Stimulated activated naive CD4-positive, alpha-beta T cell (primary cell): ENCODE measurements around the gene WDR64.
"Not testable (repeated sequence)": the region's sequence is repeated elsewhere in the genome, so short reads cannot be mapped to it uniquely, and the experiment has no call there.

Experiments
- DNase-seq, 6 experiments: peaks; one replicate each; lab custom pipeline; 2025; lab: John Stamatoyannopoulos, UW

WDR64 gene

GRCh38 chr1:241800640-241801039 lies 148.6 kb downstream of the WDR64 start:
- no peak for DNase-seq

DNA sequence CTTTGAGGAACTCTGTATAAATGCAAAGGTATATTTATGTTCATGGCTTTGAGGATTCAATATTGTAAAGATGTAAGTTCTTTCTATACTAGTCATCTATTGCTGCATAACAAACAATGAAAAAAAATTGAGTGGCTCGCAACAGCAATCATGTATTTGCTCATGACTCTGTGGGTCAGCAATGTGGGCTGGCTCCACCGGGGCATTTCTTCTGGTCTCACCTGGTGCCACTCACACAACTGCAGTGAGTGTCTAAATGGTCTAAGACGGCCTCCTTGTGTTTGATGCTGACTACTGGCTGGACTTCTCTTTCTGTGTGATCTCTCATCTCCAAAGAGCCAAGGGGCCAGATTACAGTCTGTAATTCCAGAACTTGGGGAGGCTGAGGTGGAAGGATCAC lies 150.8 kb downstream of the WDR64 start:
- DNase-seq, result no peak

- not testable (repeated sequence) for DNase-seq
Observed at GRCh38 chr1:241804706-241805105, 152.6 kb downstream of the WDR64 start.

GRCh38 chr1:241808265-241808664 lies 156.2 kb downstream of the WDR64 start:
- no peak for DNase-seq

DNA sequence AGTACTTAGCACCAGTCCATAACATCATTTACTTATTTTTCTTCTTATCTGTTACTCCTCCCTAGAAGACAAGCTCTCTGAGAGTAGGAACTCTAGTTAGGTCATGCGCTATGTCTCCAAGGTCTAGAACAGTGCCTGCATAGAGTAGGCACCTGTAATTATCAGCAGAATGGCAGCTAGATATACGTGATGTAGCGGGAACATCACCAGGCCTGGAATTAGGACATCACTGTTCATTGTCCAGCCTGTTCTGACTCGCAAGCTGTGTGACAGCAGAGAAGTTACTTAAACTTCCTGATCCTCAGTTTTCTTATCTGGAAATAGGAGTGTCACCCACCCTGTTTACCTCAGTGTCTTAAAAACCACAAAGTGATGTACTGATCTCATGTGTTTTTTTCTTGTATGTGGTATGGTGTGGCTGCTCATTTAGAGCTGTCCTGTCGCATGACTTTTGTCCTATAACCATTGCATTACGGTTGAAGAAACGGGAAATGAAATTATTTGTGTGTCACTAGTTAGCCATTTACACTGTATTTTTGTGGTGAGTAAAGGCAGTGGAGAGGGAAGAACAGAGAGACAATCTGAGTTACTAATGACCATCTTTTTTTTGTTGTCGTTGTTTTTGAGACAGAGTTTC lies 158.8 kb downstream of the WDR64 start:
- no peak for DNase-seq

DNA sequence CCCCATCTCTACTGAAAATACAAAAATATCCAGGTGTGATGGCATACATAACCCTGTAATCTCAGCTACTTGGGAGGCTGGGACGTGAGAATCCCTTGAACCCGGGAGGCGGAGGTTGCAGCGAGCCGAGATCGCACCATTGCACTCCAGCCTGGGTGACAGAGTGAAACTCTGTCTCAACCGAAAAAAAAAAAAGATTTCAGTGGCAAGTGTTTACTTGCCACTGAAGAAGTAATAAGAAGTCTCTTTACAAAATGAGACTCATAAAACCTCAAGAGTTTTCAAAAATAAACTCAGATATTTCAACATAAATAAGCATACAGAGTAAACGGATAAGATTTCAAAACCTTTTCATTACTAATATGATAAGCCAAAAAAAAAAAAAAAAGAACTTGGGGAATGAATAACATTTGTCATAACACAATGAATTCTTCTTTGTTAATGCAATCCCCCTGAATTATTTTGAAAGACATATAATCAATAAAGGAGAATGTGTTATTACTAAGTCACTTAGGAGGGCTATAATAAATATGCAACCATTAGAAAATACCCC lies 161.8 kb downstream of the WDR64 start:
- DNase-seq, result no peak

GRCh38 chr1:241816008-241816407 lies 163.9 kb downstream of the WDR64 start:
- no peak for DNase-seq

DNA sequence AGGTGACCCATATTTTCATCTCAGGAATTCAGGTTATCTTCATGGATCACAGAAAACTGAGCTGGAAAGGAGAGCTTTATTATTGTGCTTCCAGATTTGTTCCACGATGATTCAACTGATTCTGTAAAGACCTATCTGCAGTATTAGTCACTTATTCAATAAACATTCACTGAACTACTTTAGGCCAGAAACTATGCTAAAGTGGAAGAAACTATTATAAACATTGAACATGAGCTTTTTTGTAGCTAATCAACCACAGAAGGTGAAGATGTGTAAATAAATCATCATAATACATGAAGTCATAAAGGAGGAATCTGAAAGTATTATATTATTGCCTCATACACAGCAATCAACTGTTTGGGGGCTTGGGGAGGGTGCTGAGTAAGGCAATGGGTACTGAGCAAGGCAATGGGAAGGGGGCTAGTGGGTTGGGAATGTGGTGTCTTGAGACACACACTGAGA lies 165.3 kb downstream of the WDR64 start:
- no peak for DNase-seq

DNA sequence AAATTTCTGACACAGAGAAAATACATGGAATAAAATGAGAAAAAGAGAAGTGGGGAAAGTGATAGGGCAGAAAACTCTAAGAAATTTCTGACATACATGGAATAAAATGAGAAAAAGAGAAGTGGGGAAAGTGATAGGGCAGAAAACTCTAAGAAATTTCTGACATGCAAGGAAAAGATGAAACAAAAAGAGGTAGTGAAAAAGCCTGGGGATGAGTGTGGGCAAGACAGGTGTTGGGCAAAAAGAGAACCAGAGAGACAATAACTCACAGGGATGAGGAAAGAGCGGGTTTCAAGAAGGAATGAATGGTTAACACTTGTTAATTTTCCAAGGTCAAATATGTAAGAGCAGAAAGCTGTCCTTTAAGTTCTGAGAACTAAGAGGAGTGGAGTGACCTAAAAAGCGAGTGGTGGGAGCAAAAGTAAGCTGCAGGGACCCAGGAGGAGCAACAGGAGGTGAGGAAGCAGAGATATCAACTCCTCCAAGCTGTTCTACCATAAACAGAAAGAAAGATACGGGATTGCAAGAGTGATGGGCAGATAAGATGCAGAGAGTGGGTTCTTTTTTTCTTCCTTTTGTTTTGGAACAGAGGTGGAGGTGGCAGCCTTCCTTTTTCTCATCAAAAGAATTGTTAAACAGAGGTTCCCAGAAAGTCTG lies 166.0 kb downstream of the WDR64 start:
- no peak for DNase-seq

GRCh38 chr1:241819340-241819866 lies 167.3 kb downstream of the WDR64 start:
- no peak for DNase-seq

DNA sequence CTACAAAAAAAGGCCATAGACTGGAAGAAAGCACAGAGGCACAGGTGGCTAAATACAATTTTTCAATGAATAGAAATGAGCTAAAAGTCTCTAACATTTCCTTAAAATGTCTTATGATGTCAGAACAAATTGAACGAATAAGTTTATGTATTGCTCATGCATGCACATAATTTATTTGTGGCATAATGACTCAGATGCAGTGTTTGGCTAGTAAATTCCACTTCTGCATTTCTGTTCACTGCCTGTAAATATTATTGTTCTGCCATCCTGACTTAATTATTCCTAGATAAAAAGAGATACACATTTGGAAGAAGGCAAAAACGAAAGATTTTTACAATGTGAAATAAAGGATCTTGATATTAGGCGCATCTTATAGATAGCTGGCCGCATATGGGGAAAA lies 169.3 kb downstream of the WDR64 start:
- DNase-seq, result no peak

DNA sequence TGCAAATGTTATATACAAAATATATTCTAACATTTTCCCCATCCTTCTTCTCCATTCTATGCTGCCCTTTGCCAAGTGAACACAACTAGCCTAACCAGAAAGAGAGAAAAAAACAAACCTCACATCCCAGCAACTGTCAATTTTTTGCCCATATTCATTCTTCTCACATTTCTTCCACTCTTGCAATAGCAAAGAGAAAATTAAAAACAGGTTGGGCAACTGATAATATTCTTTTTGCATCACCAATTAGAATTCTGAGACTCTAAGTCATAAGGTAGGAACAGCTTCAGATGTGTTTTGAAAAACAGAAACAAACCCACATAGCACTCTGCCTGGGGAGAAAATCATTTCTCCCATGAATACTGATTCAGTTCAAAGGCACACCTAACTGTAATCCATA lies 170.8 kb downstream of the WDR64 start:
- no peak for DNase-seq

DNA sequence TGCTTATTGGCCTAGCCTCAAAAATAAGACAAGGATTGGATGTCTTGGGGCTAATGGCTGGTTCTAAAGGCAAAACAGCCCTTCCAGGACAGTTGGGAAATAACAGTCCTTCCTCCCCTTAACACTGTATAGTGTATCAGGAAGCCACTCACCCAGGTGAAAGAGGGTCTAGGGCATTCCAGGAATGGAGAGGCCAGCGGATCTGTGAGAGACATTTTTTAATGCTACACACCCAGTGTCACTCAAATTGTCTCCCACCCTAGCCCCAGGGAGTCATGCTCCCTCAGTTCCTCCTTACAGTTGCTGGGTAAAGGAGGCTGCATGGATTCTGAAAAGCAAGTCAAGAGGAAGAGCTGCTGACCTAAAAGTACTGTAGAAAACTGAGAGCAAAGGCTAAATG lies 171.8 kb downstream of the WDR64 start:
- DNase-seq, result no peak

DNA sequence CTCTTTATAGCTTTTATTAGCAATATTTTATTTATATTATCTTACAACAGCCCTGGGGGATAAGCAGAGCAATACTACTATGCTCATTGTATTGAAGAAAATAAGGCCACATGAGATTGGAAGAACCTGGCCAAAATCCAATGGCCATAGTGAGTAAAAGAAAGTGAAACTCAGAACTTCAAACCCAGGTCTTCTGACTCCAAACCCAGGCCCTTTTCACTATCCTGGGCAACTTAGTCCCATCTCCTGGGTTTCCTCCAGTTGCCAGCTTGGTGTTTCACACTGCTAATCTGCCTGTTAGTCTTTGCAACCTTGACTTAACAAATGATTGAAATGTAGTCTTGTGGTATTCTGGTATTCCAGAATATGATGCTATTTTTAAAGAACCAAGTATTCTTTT lies 173.5 kb downstream of the WDR64 start:
- DNase-seq, result no peak

GRCh38 chr1:241826613-241827012 lies 174.5 kb downstream of the WDR64 start:
- DNase-seq, result not testable (repeated sequence)

DNA sequence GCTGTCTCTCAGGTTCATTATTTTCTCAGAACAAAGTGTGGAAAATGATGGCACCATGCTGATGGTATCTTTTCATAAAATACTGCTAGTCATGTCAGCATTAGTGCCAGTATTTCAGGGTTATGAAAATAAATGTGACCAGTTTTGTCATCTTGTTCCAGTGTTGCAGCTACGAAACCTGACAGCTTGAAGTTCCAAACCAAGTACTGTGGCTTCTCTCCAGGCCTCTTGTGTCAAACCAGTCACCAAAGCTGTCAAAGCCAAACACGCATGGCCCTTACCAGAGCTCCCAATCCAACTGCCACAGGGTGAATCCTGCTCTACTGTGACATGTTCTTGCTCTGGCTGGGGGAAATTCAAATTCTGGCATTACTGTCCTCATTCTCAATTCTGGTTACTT lies 175.2 kb downstream of the WDR64 start:
- no peak for DNase-seq

- no peak for DNase-seq
Observed at GRCh38 chr1:241828463-241829021, 176.5 kb downstream of the WDR64 start.

DNA sequence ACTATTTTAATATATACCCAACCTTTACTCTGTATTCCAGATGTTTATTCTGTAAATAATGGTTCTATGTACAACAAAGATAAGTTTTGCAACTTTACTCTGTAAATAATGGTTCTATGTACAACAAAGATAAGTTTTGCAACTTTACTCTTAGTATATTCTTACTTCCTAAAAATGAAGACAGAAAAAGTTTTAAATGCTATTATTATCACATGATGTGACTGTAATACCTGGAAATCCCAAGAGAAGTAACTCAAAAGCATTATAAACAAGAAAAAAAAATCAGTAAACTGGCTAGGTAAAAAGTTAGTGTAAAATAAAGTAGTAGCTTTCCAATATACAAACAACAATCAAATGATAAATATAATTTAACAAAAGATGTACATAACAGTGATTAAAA lies 177.4 kb downstream of the WDR64 start:
- no peak for DNase-seq

DNA sequence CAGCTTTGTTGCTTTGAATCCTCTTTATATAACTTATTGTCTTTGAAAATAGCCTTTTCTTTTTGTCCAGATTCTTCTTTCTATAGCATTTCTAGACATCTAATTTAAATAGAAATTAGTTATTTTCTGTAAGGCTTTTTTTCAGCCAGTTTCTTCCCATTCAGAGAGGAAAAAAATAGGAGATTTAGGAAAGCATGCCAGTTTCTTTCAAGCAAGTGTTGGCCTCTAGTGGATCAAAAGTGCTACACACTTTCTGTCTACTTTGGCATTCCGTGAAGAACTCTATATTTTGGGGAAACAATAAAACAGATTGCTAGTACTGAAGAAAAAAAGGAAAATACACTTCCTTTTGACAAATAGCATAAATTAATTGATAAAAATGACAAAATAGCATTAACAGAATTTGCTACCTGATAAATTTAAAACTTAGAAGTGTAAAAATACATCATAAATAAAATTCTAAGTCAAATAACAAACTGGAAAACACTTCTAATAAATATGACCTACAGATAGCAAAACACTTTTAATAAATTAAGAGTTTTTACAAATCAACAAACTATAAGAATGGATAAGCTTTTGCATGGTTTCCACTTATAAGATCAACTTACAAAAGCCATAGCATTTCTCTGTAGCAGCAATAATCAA lies 182.8 kb downstream of the WDR64 start:
- DNase-seq, result no peak

DNA sequence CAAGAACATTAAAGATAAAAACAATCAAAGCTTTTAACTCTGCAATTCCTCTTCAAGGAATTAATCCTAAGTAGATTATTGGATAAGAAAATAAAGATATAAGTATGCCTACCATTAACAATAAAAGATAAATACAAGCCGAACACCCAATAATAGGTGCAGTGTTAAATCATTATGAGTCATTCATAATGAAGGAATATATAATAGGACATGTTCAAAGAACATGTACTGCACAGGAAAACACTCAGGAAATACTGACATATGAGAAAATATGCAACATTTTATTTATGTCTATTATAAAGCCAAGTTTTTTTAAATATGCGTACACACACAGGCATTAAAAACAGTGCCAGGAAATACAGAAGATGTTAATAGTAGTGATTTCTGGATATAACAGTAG lies 184.9 kb downstream of the WDR64 start:
- DNase-seq, result no peak

DNA sequence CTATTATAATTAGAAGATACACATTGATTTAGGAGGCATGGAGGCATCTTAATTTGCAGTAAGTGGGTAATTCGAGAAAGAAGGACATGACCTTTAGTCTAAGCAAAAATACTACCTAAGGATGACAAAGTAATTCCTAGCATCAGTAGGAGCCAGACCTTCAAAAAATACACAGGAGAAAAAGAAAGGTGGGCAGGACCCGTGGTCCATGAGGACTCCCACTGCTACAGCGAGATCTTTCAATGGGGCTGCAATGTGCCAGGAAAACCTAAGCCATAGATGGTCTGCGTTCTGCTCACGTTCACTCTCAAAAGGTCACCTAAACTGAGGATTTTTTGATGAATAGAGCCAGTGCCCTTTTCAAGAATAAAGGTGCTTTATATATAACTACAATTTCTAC lies 185.3 kb downstream of the WDR64 start:
- DNase-seq, result no peak

DNA sequence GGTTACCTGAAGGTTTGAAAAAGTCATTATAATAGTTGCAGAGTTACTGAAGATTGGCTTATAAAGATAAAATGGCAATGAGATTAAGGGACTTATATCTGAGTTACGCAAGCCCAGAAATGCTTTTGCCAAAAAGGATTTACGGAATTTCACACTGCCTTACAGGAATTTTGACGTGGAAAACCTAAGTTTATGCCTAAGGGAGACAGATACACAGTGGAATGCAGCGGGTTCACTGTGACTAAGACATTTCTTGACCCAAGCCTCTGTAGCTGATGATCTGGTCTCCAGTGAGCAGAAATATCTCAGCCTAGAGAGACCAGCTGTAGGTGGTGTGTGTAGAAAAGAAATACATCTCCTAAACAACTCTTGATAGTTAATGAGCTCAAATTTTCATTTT lies 185.8 kb downstream of the WDR64 start:
- no peak for DNase-seq

- no peak for DNase-seq
Observed at GRCh38 chr1:241838897-241839296, 186.8 kb downstream of the WDR64 start.
